H1 (cell line): ENCODE results near the gene BCAS2. TPM values are rescaled to one million over a fixed set of nuclear protein-coding genes. Genes with fewer than 3 reads are reported as not detected.

Experiments
- CTCF ChIA-PET: fragments of 300-600 bp; sonication (Branson Sonifier 250); formaldehyde crosslinking; loops from one replicate; lab custom pipeline; 2021; ENCODE audit not compliant: partially characterized antibody; lab: Charles Lee
- POLR2A ChIA-PET: fragments of 300-600 bp; sonication (Branson Sonifier 250); formaldehyde crosslinking; loops from one replicate; lab custom pipeline; 2021; ENCODE audit warnings: inconsistent platforms; ENCODE audit not compliant: partially characterized antibody; lab: Charles Lee
- DNase-seq, 2 experiments: peaks; one replicate each; pipeline versions ENCODE4 v3.0.0 to v3.0.0-alpha.2; 2010 to 2022; ENCODE audit warnings: low spot score in 2 of 2, low read depth in 1 of 2, mixed read lengths in 1 of 2
- FAIRE-seq: peaks from 2 replicates; lab custom pipeline; 2011; peaks lifted over from hg19 to GRCh38; lab: Jason Lieb, UNC
- H2AFZ ChIP-seq: 2 replicates; pipeline ENCODE4 v1.8.1; 2012; ENCODE audit warnings: low read length, inconsistent platforms
- H2AK5ac ChIP-seq: 2 replicates; pipeline ENCODE4 v1.6.1; 2013; ENCODE audit warnings: low read depth, low read length
- H2BK120ac ChIP-seq: replicated peaks from 2 replicates; pipeline ENCODE3; 2013; ENCODE audit warnings: low read depth, low read length, inconsistent platforms
- H2BK12ac ChIP-seq: 2 replicates; pipeline ENCODE4 v1.6.1; 2013; ENCODE audit warnings: low read depth, low read length
- H2BK15ac ChIP-seq: 2 replicates; pipeline ENCODE4 v1.6.1; 2013; ENCODE audit warnings: low read length
- H2BK20ac ChIP-seq: 2 replicates; pipeline ENCODE4 v1.6.1; 2013; ENCODE audit warnings: low read length
- H2BK5ac ChIP-seq: 2 replicates; pipeline ENCODE4 v1.6.1; 2013; ENCODE audit warnings: low read depth, low read length
- H3K14ac ChIP-seq: 2 replicates; pipeline ENCODE4 v1.6.1; 2013; ENCODE audit warnings: inconsistent platforms; ENCODE audit not compliant: insufficient read length
- H3K18ac ChIP-seq: 2 replicates; pipeline ENCODE4 v1.6.1; 2013; ENCODE audit warnings: low read length; ENCODE audit errors: extremely low read depth
- H3K23ac ChIP-seq: 2 replicates; pipeline ENCODE4 v1.6.1; 2013; ENCODE audit warnings: inconsistent platforms; ENCODE audit not compliant: insufficient read length
- H3K23me2 ChIP-seq: 2 replicates; pipeline ENCODE4 v1.6.1; 2013; ENCODE audit warnings: low read depth, low read length
- H3K27ac ChIP-seq: 2 replicates; pipeline ENCODE4 v1.6.1; 2011; ENCODE audit warnings: low read depth, low read length, inconsistent platforms
- H3K27me3 ChIP-seq, 4 experiments: replicated peaks in 1 of 4; 1 replicate in 1 of 4; 2 replicates in 3 of 4; pipeline versions ENCODE4 v1.6.1 to v1.8.1; 2011 to 2013; ENCODE audit warnings: low read length in 3 of 4, mild to moderate bottlenecking in 3 of 4, inconsistent platforms in 2 of 4, mixed read lengths in 2 of 4, moderate library complexity in 1 of 4; ENCODE audit not compliant: control insufficient read depth in 3 of 4, insufficient read depth in 3 of 4; ENCODE audit errors: extremely low read depth in 1 of 4
- H3K36me3 ChIP-seq, 4 experiments: 2 replicates each; pipeline versions ENCODE4 v1.6.1 to v1.8.1; 2011 to 2013; ENCODE audit warnings: mild to moderate bottlenecking in 4 of 4, low read length in 3 of 4, moderate library complexity in 2 of 4, control low read depth in 1 of 4, inconsistent platforms in 1 of 4; ENCODE audit not compliant: insufficient read depth in 4 of 4, control insufficient read depth in 2 of 4
- H3K4ac ChIP-seq: replicated peaks from 2 replicates; pipeline ENCODE3; 2013; ENCODE audit warnings: low read length, low read depth, mixed read lengths, inconsistent platforms; ENCODE audit not compliant: insufficient read length
- H3K4me1 ChIP-seq, 4 experiments: replicated peaks in 1 of 4; 1 replicate in 1 of 4; 2 replicates in 3 of 4; pipeline versions ENCODE4 v1.6.1 to v1.8.1; 2011 to 2013; ENCODE audit warnings: low read length in 3 of 4, inconsistent platforms in 2 of 4, mixed read lengths in 1 of 4; ENCODE audit not compliant: insufficient read depth in 4 of 4, control insufficient read depth in 3 of 4
- H3K4me2 ChIP-seq, 2 experiments: 2 replicates each; pipeline versions ENCODE4 v1.6.1 to v1.8.1; 2011 to 2013; ENCODE audit warnings: low read depth in 2 of 2, low read length in 2 of 2, control low read depth in 1 of 2, inconsistent platforms in 1 of 2, mild to moderate bottlenecking in 1 of 2; ENCODE audit not compliant: insufficient read depth in 1 of 2
- H3K4me3 ChIP-seq, 4 experiments: fragments of 200-600, 300-600 bp in 1 of 4; sonication (generic), shearing (Covaris generic), sonication (Bioruptor Twin) in 1 of 4; 2 replicates each; pipeline versions ENCODE4 v1.5.1 to v1.8.1; 2011 to 2016; ENCODE audit warnings: low read length in 4 of 4, low read depth in 3 of 4, control low read depth in 2 of 4, inconsistent platforms in 2 of 4, mild to moderate bottlenecking in 2 of 4, mixed read lengths in 1 of 4, moderate library complexity in 1 of 4; ENCODE audit not compliant: insufficient read depth in 2 of 4; ENCODE audit errors: extremely low read depth in 1 of 4
- H3K56ac ChIP-seq: replicated peaks from 2 replicates; pipeline ENCODE3; 2013; ENCODE audit warnings: low read depth, mild to moderate bottlenecking, mixed read lengths, low read length, inconsistent platforms; ENCODE audit not compliant: insufficient read length
- H3K79me1 ChIP-seq: 2 replicates; pipeline ENCODE4 v1.6.1; 2013; ENCODE audit warnings: low read depth, low read length, control low read depth
- H3K79me2 ChIP-seq, 2 experiments: 2 replicates each; pipeline versions ENCODE4 v1.6.1 to v1.8.1; 2012 to 2013; ENCODE audit warnings: low read length in 2 of 2, mild to moderate bottlenecking in 2 of 2, inconsistent platforms in 1 of 2; ENCODE audit not compliant: insufficient read depth in 2 of 2, control insufficient read depth in 1 of 2
- H3K9ac ChIP-seq, 4 experiments: replicated peaks in 1 of 4; 1 replicate in 1 of 4; 2 replicates in 3 of 4; pipeline versions ENCODE4 v1.6.1 to v1.8.1; 2011 to 2013; ENCODE audit warnings: low read depth in 3 of 4, low read length in 3 of 4, control low read depth in 2 of 4, mild to moderate bottlenecking in 2 of 4, moderate library complexity in 2 of 4, inconsistent platforms in 1 of 4; ENCODE audit errors: extremely low read depth in 1 of 4
- H3K9me3 ChIP-seq, 2 experiments: 2 replicates each; pipeline versions ENCODE4 v1.6.1 to v1.8.1; 2012 to 2013; ENCODE audit warnings: mild to moderate bottlenecking in 2 of 2, moderate library complexity in 2 of 2, control low read depth in 1 of 2, inconsistent platforms in 1 of 2, low read depth in 1 of 2, low read length in 1 of 2, mixed read lengths in 1 of 2; ENCODE audit not compliant: insufficient read depth in 2 of 2
- H4K20me1 ChIP-seq, 2 experiments: replicated peaks in 1 of 2; 2 replicates each; pipeline versions ENCODE3 to v1.8.1; 2011 to 2013; ENCODE audit warnings: inconsistent platforms in 2 of 2, low read length in 2 of 2, mild to moderate bottlenecking in 1 of 2; ENCODE audit not compliant: insufficient read depth in 2 of 2, control insufficient read depth in 1 of 2
- H4K5ac ChIP-seq: 2 replicates; pipeline ENCODE4 v1.6.1; 2013; ENCODE audit warnings: low read length, low read depth, mixed read lengths, inconsistent platforms; ENCODE audit not compliant: insufficient read length
- H4K8ac ChIP-seq: 2 replicates; pipeline ENCODE4 v1.8.0; 2013; ENCODE audit warnings: mild to moderate bottlenecking, moderate library complexity, low read length, inconsistent platforms; ENCODE audit not compliant: insufficient read depth; ENCODE audit errors: extremely low read depth
- H4K91ac ChIP-seq: replicated peaks from 2 replicates; pipeline ENCODE3; 2013; ENCODE audit warnings: low read length, mixed read lengths, inconsistent platforms; ENCODE audit not compliant: insufficient read length
- ATF3 ChIP-seq: IDR thresholded peaks from 2 replicates; pipeline ENCODE4 v1.6.1; 2011; ENCODE audit warnings: low read depth, mild to moderate bottlenecking, low read length; ENCODE audit not compliant: insufficient read depth
- BRCA1 ChIP-seq: IDR thresholded peaks from 2 replicates; pipeline ENCODE4 v1.6.1; 2012; ENCODE audit warnings: low read depth, low read length, improper control_type of control experiment
- HDAC2 ChIP-seq, 2 experiments: fragments of 300-600 bp in 1 of 2; sonication (generic) in 1 of 2; IDR thresholded peaks; 2 replicates each; pipeline ENCODE4 v1.6.1; 2011 to 2012; ENCODE audit warnings: low read depth in 2 of 2, low read length in 2 of 2, mild to moderate bottlenecking in 2 of 2, moderate library complexity in 2 of 2, borderline replicate concordance in 1 of 2, inconsistent platforms in 1 of 2
- NRF1 ChIP-seq: IDR thresholded peaks from 2 replicates; pipeline ENCODE4 v1.6.1; 2011; ENCODE audit warnings: mild to moderate bottlenecking, low read depth, low read length, improper control_type of control experiment
- PHF8 ChIP-seq: fragments of 200-600 bp; sonication (generic); conservative IDR thresholded peaks from 2 replicates; pipeline ENCODE4 v1.7.1; 2012; ENCODE audit warnings: low read depth, mild to moderate bottlenecking, inconsistent platforms, low read length, moderate library complexity
- POU5F1 ChIP-seq: IDR thresholded peaks from 2 replicates; pipeline ENCODE4 v1.6.1; 2011; ENCODE audit warnings: low read depth, mild to moderate bottlenecking, low read length, moderate library complexity
- RBBP5 ChIP-seq: IDR thresholded peaks from 2 replicates; pipeline ENCODE4 v1.7.1; 2012; ENCODE audit warnings: low read depth, mild to moderate bottlenecking, inconsistent platforms, low read length, moderate library complexity, borderline replicate concordance
- SIRT6 ChIP-seq: IDR thresholded peaks from one replicate; pipeline ENCODE4 v1.7.1; 2012; ENCODE audit warnings: low read length, inconsistent platforms
- SIX5 ChIP-seq: IDR thresholded peaks from 2 replicates; pipeline ENCODE4 v1.6.1; 2011; ENCODE audit warnings: mild to moderate bottlenecking, low read depth, low read length
- SP1 ChIP-seq: IDR thresholded peaks from 2 replicates; pipeline ENCODE4 v1.6.1; 2011; ENCODE audit warnings: low read depth, low read length
- SP2 ChIP-seq: IDR thresholded peaks from 2 replicates; pipeline ENCODE4 v1.6.1; 2012; ENCODE audit warnings: mild to moderate bottlenecking, low read length, inconsistent platforms
- SUZ12 ChIP-seq: fragments of 200-600 bp; sonication (generic); IDR thresholded peaks from 2 replicates; pipeline ENCODE4 v1.6.1; 2012; ENCODE audit warnings: mild to moderate bottlenecking, inconsistent platforms, low read length, moderate library complexity, mixed read lengths
- USF2 ChIP-seq: IDR thresholded peaks from 2 replicates; pipeline ENCODE4 v1.6.1; 2011; ENCODE audit warnings: low read length, improper control_type of control experiment
- ZNF274 ChIP-seq: IDR thresholded peaks from 2 replicates; pipeline ENCODE4 v1.7.0; 2012; ENCODE audit warnings: low read length, borderline replicate concordance; ENCODE audit errors: extremely low read depth
- polyA plus RNA-seq, 7 experiments: library from polyadenylated mRNA; depleted of rRNA in 3 of 7; stranded (reverse) in 5 of 7; unstranded in 2 of 7; fragments of >200 nt in 5 of 7; fragments of 200-250 nt in 2 of 7; gene quantifications; 1 replicate in 5 of 7; 2 replicates in 1 of 7; 4 replicates in 1 of 7; pipeline versions ENCODE4 v1.2.1 to v1.2.3, GENCODE V29; 2011 to 2013; ENCODE audit warnings: missing spikeins in 2 of 7, mixed read lengths in 2 of 7
- total RNA-seq: library from RNA; stranded (reverse); fragmentation: NEBNext Ultra II Directional; extraction: Animal tissue kit (Norgen Biotek cat#: 25700); gene quantifications from 2 replicates; pipeline ENCODE4 v1.2.1, GENCODE V29; 2021

BCAS2 gene
- total and polyA plus RNA-seq, 2 of the 8 experiments (the other 6 are each of a cell fraction or from before 2014, with no cell fraction given): 18.0 to 52.2 TPM

GRCh38 chr1:114524944-114525343, 56.5 kb downstream of the BCAS2 start:
- FAIRE-seq (no peak), DNase-seq (no peak)
- Histone ChIP-seq H2BK5ac (no peak overlapping the region), H3K9me3 (no peaks in the 10 kb centered on the region), H3K36me3 (no peaks in the 10 kb centered on the region), H4K8ac (no peak overlapping the region), H4K20me1 (no peaks in the 10 kb centered on the region), H3K23me2 (no peaks in the 10 kb centered on the region), H3K27me3 (no peaks in the 10 kb centered on the region), H3K27ac (no peak overlapping the region), H2BK20ac (no peak overlapping the region), H2BK12ac (no peak overlapping the region), H3K4me2 (0 out of 4 replicates have a peak overlapping the region, but pooled peaks of 1 of the 2 experiments have one; percentile 38), H4K91ac (no peak overlapping the region), H3K79me1 (no peaks in the 10 kb centered on the region), H3K4ac (no peak overlapping the region), H3K9ac (no peak overlapping the region), H3K14ac (no peak overlapping the region), H2BK15ac (no peak overlapping the region), H3K23ac (no peak overlapping the region), H3K56ac (no peak overlapping the region), H2AFZ (peak overlapping the region; percentile 98; the same call in 1 of the 2 replicates), H3K79me2 (no peaks in the 10 kb centered on the region), H3K18ac (no peak overlapping the region), H3K4me3 (no peak overlapping the region), H2BK120ac (no peak overlapping the region), H2AK5ac (no peak overlapping the region), H3K4me1 (no peaks in the 10 kb centered on the region), H4K5ac (no peak overlapping the region)
- ChIA-PET POLR2A (interaction anchor here (1.4 kb wide), 1 partner anchor 13 kb away, joined by 4 read pairs; no protein-coding TSS in a partner anchor), CTCF (interaction anchor here (1.2 kb wide), 2 partner anchors 14 to 30 kb away, joined by 3 to 4 read pairs; partner anchors contain the start of gene TRIM33)
- TF ChIP-seq POU5F1 (no peak), SP2 (no peak), ZNF274 (no peak), NRF1 (no peak), HDAC2 (IDR thresholded peaks at IDR 0.05; ENCODE audit: borderline replicate concordance in 1 of 2, low read depth in 2 of 2, low read length in 2 of 2) (no peak), SP1 (no peak), BRCA1 (no peak), SIRT6 (no peak), SUZ12 (no peak), RBBP5 (no peak), USF2 (peak; percentile 83), PHF8 (no peak), ATF3 (0 out of 2 replicates have a peak, but pooled peaks have one; percentile 25), SIX5 (peak; percentile 68)
